Measurements from ENCODE around the gene SUFU.

SUFU gene

GRCh38 chr10:102555781-102556328 lies 52.1 kb downstream of the SUFU start:
- no peak for TF ChIP-seq POLR2AphosphoS5 (IDR thresholded peaks at IDR 0.05; ENCODE audit: low read depth, low read length)
- TF ChIP-seq PAX5 (IDR thresholded peaks at IDR 0.05; ENCODE audit: insufficient read depth, low read length, severe bottlenecking) = no peak
- TF ChIP-seq SPI1 (IDR thresholded peaks at IDR 0.05; ENCODE audit: low read depth, low read length) = no peak
- no peak for TF ChIP-seq POLR2A (IDR thresholded peaks at IDR 0.05; ENCODE audit: low read depth, low read length)
- no peak for TF ChIP-seq POU2F2 (IDR thresholded peaks at IDR 0.05; ENCODE audit: low read depth, low read length)
- no peak for TF ChIP-seq TAF1 (IDR thresholded peaks at IDR 0.05; ENCODE audit: low read depth, low read length)
- DNase-seq (ENCODE audit: insufficient read length, low spot score) (no peak), FAIRE-seq (peak; percentile 31)

- no peak for TF ChIP-seq POU2F2 (IDR thresholded peaks at IDR 0.05; ENCODE audit: low read depth, low read length)
These were observed 53.8 kb downstream of the SUFU start for GRCh38 chr10:102557569-102557968.

GRCh38 chr10:102559764-102560163 lies 56.0 kb downstream of the SUFU start:
- FAIRE-seq (no peak), DNase-seq (ENCODE audit: insufficient read length, low spot score) (no peak)
- TF ChIP-seq TAF1 (IDR thresholded peaks at IDR 0.05; ENCODE audit: low read depth, low read length) = no peak
- TF ChIP-seq POLR2AphosphoS5 (IDR thresholded peaks at IDR 0.05; ENCODE audit: low read depth, low read length) = no peak
- TF ChIP-seq PAX5 (IDR thresholded peaks at IDR 0.05; ENCODE audit: insufficient read depth, low read length, severe bottlenecking) = no peak
- no peak for TF ChIP-seq POU2F2 (IDR thresholded peaks at IDR 0.05; ENCODE audit: low read depth, low read length)
- TF ChIP-seq SPI1 (IDR thresholded peaks at IDR 0.05; ENCODE audit: low read depth, low read length) = no peak
- TF ChIP-seq POLR2A (IDR thresholded peaks at IDR 0.05; ENCODE audit: low read depth, low read length) = no peak

More at GRCh38 chr10:102557569-102557968, 53.8 kb downstream of the SUFU start:
- peak; percentile 35 for FAIRE-seq
- DNase-seq (ENCODE audit: insufficient read length, low spot score) = no peak

- FAIRE-seq = peak; percentile 72
These were observed 60.5 kb downstream of the SUFU start for GRCh38 chr10:102564209-102564834.

GRCh38 chr10:102565793-102566192 lies 62.0 kb downstream of the SUFU start:
- no peak for DNase-seq (ENCODE audit: insufficient read length, low spot score)

More at GRCh38 chr10:102564209-102564834, 60.5 kb downstream of the SUFU start:
- DNase-seq (ENCODE audit: insufficient read length, low spot score) = no peak
- no peak for TF ChIP-seq PAX5 (IDR thresholded peaks at IDR 0.05; ENCODE audit: insufficient read depth, low read length, severe bottlenecking)
- no peak for TF ChIP-seq TAF1 (IDR thresholded peaks at IDR 0.05; ENCODE audit: low read depth, low read length)
- 0 out of 2 replicates have a peak, but pooled peaks have one; percentile 24 for TF ChIP-seq SPI1 (IDR thresholded peaks at IDR 0.05; ENCODE audit: low read depth, low read length)

GRCh38 chr10:102578782-102579181 lies 75.0 kb downstream of the SUFU start:
- FAIRE-seq (no peak), DNase-seq (ENCODE audit: insufficient read length, low spot score) (no peak)
- no peak for TF ChIP-seq SPI1 (IDR thresholded peaks at IDR 0.05; ENCODE audit: low read depth, low read length)
- no peak for TF ChIP-seq PAX5 (IDR thresholded peaks at IDR 0.05; ENCODE audit: insufficient read depth, low read length, severe bottlenecking)
- TF ChIP-seq POU2F2 (IDR thresholded peaks at IDR 0.05; ENCODE audit: low read depth, low read length) = no peak
- no peak for TF ChIP-seq POLR2AphosphoS5 (IDR thresholded peaks at IDR 0.05; ENCODE audit: low read depth, low read length)
- no peak for TF ChIP-seq POLR2A (IDR thresholded peaks at IDR 0.05; ENCODE audit: low read depth, low read length)
- no peak for TF ChIP-seq TAF1 (IDR thresholded peaks at IDR 0.05; ENCODE audit: low read depth, low read length)

More at GRCh38 chr10:102565793-102566192, 62.0 kb downstream of the SUFU start:
- TF ChIP-seq TAF1 (IDR thresholded peaks at IDR 0.05; ENCODE audit: low read depth, low read length) (no peak), SPI1 (IDR thresholded peaks at IDR 0.05; ENCODE audit: low read depth, low read length) (no peak), POU2F2 (IDR thresholded peaks at IDR 0.05; ENCODE audit: low read depth, low read length) (no peak), POLR2A (IDR thresholded peaks at IDR 0.05; ENCODE audit: low read depth, low read length) (no peak), PAX5 (IDR thresholded peaks at IDR 0.05; ENCODE audit: insufficient read depth, low read length, severe bottlenecking) (no peak), POLR2AphosphoS5 (IDR thresholded peaks at IDR 0.05; ENCODE audit: low read depth, low read length) (no peak)
- FAIRE-seq = no peak

- TF ChIP-seq POU2F2 (IDR thresholded peaks at IDR 0.05; ENCODE audit: low read depth, low read length) = no peak
- no peak for TF ChIP-seq POLR2AphosphoS5 (IDR thresholded peaks at IDR 0.05; ENCODE audit: low read depth, low read length)
- TF ChIP-seq PAX5 (IDR thresholded peaks at IDR 0.05; ENCODE audit: insufficient read depth, low read length, severe bottlenecking) = no peak
- TF ChIP-seq SPI1 (IDR thresholded peaks at IDR 0.05; ENCODE audit: low read depth, low read length) = no peak
- no peak for TF ChIP-seq TAF1 (IDR thresholded peaks at IDR 0.05; ENCODE audit: low read depth, low read length)
- no peak for TF ChIP-seq POLR2A (IDR thresholded peaks at IDR 0.05; ENCODE audit: low read depth, low read length)
- DNase-seq (ENCODE audit: insufficient read length, low spot score) (no peak), FAIRE-seq (no peak)
These were observed 75.6 kb downstream of the SUFU start for GRCh38 chr10:102579328-102579727.

- TF ChIP-seq PAX5 (IDR thresholded peaks at IDR 0.05; ENCODE audit: insufficient read depth, low read length, severe bottlenecking) = no peak
- no peak for TF ChIP-seq POLR2AphosphoS5 (IDR thresholded peaks at IDR 0.05; ENCODE audit: low read depth, low read length)
- no peak for TF ChIP-seq TAF1 (IDR thresholded peaks at IDR 0.05; ENCODE audit: low read depth, low read length)
- no peak for TF ChIP-seq SPI1 (IDR thresholded peaks at IDR 0.05; ENCODE audit: low read depth, low read length)
- TF ChIP-seq POLR2A (IDR thresholded peaks at IDR 0.05; ENCODE audit: low read depth, low read length) = no peak
- no peak for TF ChIP-seq POU2F2 (IDR thresholded peaks at IDR 0.05; ENCODE audit: low read depth, low read length)
- no peak for DNase-seq (ENCODE audit: insufficient read length, low spot score)
- FAIRE-seq = no peak
These were observed 76.5 kb downstream of the SUFU start for GRCh38 chr10:102580230-102580629.

- DNase-seq (ENCODE audit: insufficient read length, low spot score) (no peak), FAIRE-seq (no peak)
- TF ChIP-seq POU2F2 (IDR thresholded peaks at IDR 0.05; ENCODE audit: low read depth, low read length) (no peak), TAF1 (IDR thresholded peaks at IDR 0.05; ENCODE audit: low read depth, low read length) (no peak), SPI1 (IDR thresholded peaks at IDR 0.05; ENCODE audit: low read depth, low read length) (no peak), POLR2AphosphoS5 (IDR thresholded peaks at IDR 0.05; ENCODE audit: low read depth, low read length) (no peak), POLR2A (IDR thresholded peaks at IDR 0.05; ENCODE audit: low read depth, low read length) (no peak), PAX5 (IDR thresholded peaks at IDR 0.05; ENCODE audit: insufficient read depth, low read length, severe bottlenecking) (no peak)
These were observed 77.6 kb downstream of the SUFU start for GRCh38 chr10:102581401-102581800.

Data from GM12891 (cell line).